Gastroesophageal sphincter (tissue), 4 donors: Measurements from ENCODE around the gene IKZF5. TPM values are rescaled to one million over a fixed set of nuclear protein-coding genes. Genes with fewer than 3 reads are reported as not detected.
A peak's percentile ranks its signal among the peaks of the same experiment; 100 is the strongest.

ENCODE experiments used
- ATAC-seq: fragments of 150-250 bp; one replicate; pipeline ENCODE4 v1.9.1; 2016; ENCODE audit warnings: mild to moderate bottlenecking, moderate library complexity
- H3K27ac ChIP-seq, 4 donors: fragments of 200-600 bp; sonication (generic) in 3 of 4; 1 replicate in 3 of 4; 2 replicates in 1 of 4; pipeline ENCODE4 v1.5.1; 2016 to 2019
- H3K27me3 ChIP-seq: fragments of 200-600 bp; sonication (generic); one replicate; pipeline ENCODE4 v1.5.1; 2019
- H3K36me3 ChIP-seq, 2 donors: fragments of 200-600 bp; sonication (generic); one replicate each; pipeline ENCODE4 v1.5.1; 2019; ENCODE audit warnings: control low read depth in 1 of 2
- H3K4me1 ChIP-seq, 3 donors: fragments of 200-600 bp; sonication (generic); 1 replicate in 2 of 3; 2 replicates in 1 of 3; pipeline ENCODE4 v1.5.1; 2016 to 2019; ENCODE audit warnings: control low read depth in 2 of 3
- H3K4me3 ChIP-seq, 2 donors: fragments of 200-600 bp; sonication (generic); one replicate each; pipeline ENCODE4 v1.5.1; 2019; ENCODE audit warnings: mild to moderate bottlenecking in 1 of 2, moderate library complexity in 1 of 2
- H3K9me3 ChIP-seq, 3 donors: fragments of 200-600 bp; sonication (generic); one replicate each; pipeline ENCODE4 v1.5.1; 2017 to 2019; ENCODE audit warnings: control low read depth in 2 of 3
- CTCF ChIP-seq, 4 experiments: fragments of 200-600 bp in 2 of 4; fragments of 450-650 bp in 2 of 4; sonication (generic) in 1 of 4; IDR thresholded peaks; one replicate each; pipeline ENCODE4 v1.5.1; 2017 to 2019; ENCODE audit warnings: antibody characterized with exemption in 4 of 4, mild to moderate bottlenecking in 2 of 4, moderate library complexity in 2 of 4
- EP300 ChIP-seq: sonication (generic); formaldehyde crosslinking; IDR thresholded peaks from one replicate; pipeline ENCODE4 v1.6.1; 2017; ENCODE audit warnings: antibody characterized with exemption, mild to moderate bottlenecking
- POLR2A ChIP-seq, 2 donors: fragments of 450-650 bp; IDR thresholded peaks; one replicate each; pipeline ENCODE4 v1.6.1; 2017; ENCODE audit warnings: antibody characterized with exemption in 2 of 2, mild to moderate bottlenecking in 2 of 2, moderate library complexity in 1 of 2
- POLR2AphosphoS5 ChIP-seq: sonication (generic); formaldehyde crosslinking; IDR thresholded peaks from one replicate; pipeline ENCODE4 v1.6.1; 2017; ENCODE audit warnings: antibody characterized with exemption
- WGBS, 2 donors: methylation state at CpG; one replicate each; pipeline ENCODE4 v1.1.5; 2018; ENCODE audit warnings: low coverage in 1 of 2; 5-methylcytosine and 5-hydroxymethylcytosine counted together
- total RNA-seq, 4 donors: library from RNA; depleted of rRNA; stranded (reverse); fragments of >200 nt; gene quantifications; one replicate each; pipeline ENCODE4 v1.1.0, GENCODE V29; 2016

IKZF5 gene
- total RNA-seq, 4 donors from 2014 or later: 5.8 to 14.3 (median 9.5) TPM

GRCh38 chr10:122980209-122981065, 28.2 kb downstream of the IKZF5 start, which contains the start of gene PSTK:
Gene PSTK (plus strand): TSS chr10:122980401. CDS start chr10:122980480, 79 bp downstream.
- Histone ChIP-seq H3K36me3 (peaks cover 0 to 6% of the 10 kb centered on the region in 2 donors), H3K27me3 (no peaks in the 10 kb centered on the region), H3K4me3 (peak within 1 kb of the TSS; percentile 74 to 79), H3K9me3 (no peaks in the 10 kb centered on the region), H3K27ac (peak within 1 kb of the TSS; percentile 85 to 97 (median 96)), H3K4me1 (peaks cover 0 to 22% (median 5%) of the 10 kb centered on the region in 3 donors)
- TF ChIP-seq POLR2AphosphoS5 (no peak), POLR2A (IDR thresholded peaks at IDR 0.05) (peak; percentile 53 to 59), EP300 (no peak), CTCF (IDR thresholded peaks at IDR 0.05) (peak; percentile 97 to 99 (median 98))
- 5 to 12% methylated on average over 4 to 5 of the region's 73 CpGs for WGBS, 2 donors
- ATAC-seq: peak; percentile 99

GRCh38 chr10:122974543-122975064, 34.0 kb downstream of the IKZF5 start:
- Histone ChIP-seq H3K4me3 (no peak overlapping the region), H3K9me3 (no peaks in the 10 kb centered on the region), H3K27ac (no peak overlapping the region), H3K4me1 (peaks cover 0 to 4% (median 2%) of the 10 kb centered on the region in 3 donors), H3K36me3 (no peaks in the 10 kb centered on the region), H3K27me3 (no peaks in the 10 kb centered on the region)
- WGBS, 2 donors: 75 to 80% methylated on average over 3 of the region's 3 CpGs
- no peak for ATAC-seq
- TF ChIP-seq POLR2A (IDR thresholded peaks at IDR 0.05): no peak
- TF ChIP-seq CTCF (IDR thresholded peaks at IDR 0.05): no peak
- no peak for TF ChIP-seq POLR2AphosphoS5
- no peak for TF ChIP-seq EP300

GRCh38 chr10:122974023-122974422, 34.6 kb downstream of the IKZF5 start:
- H3K27me3 ChIP-seq: no peaks in the 10 kb centered on the region
- H3K4me1 ChIP-seq: no peaks in the 10 kb centered on the region
- no peaks in the 10 kb centered on the region for H3K36me3 ChIP-seq
- H3K27ac ChIP-seq: no peak overlapping the region
- ATAC-seq: no peak
- H3K9me3 ChIP-seq: no peaks in the 10 kb centered on the region
- TF ChIP-seq EP300 (no peak), CTCF (IDR thresholded peaks at IDR 0.05) (no peak), POLR2A (IDR thresholded peaks at IDR 0.05) (no peak), POLR2AphosphoS5 (no peak)
- H3K4me3 ChIP-seq: no peak overlapping the region
- 40 to 51% methylated on average over 4 to 5 of the region's 5 CpGs for WGBS, 2 donors

GRCh38 chr10:122968698-122969097, 39.9 kb downstream of the IKZF5 start:
- peaks cover 0 to 10% of the 10 kb centered on the region in 2 donors for H3K36me3 ChIP-seq

More at GRCh38 chr10:122968698-122969097, 39.9 kb downstream of the IKZF5 start:
- Histone ChIP-seq H3K27ac (no peak overlapping the region), H3K27me3 (no peaks in the 10 kb centered on the region), H3K4me1 (no peaks in the 10 kb centered on the region), H3K4me3 (no peak overlapping the region), H3K9me3 (peaks cover 0 to 19% (median 1%) of the 10 kb centered on the region in 3 donors)
- TF ChIP-seq EP300: no peak
- no peak for TF ChIP-seq CTCF (IDR thresholded peaks at IDR 0.05)
- no peak for TF ChIP-seq POLR2AphosphoS5
- TF ChIP-seq POLR2A (IDR thresholded peaks at IDR 0.05): no peak
- 74 to 77% methylated on average over 3 of the region's 3 CpGs for WGBS, 2 donors
- ATAC-seq: no peak
